GM19238 (cell line): Measurements from ENCODE around the gene CEP41.

Experiments
- DNase-seq: peaks from one replicate; pipeline ENCODE4 v3.0.0; 2011; ENCODE audit warnings: low spot score; ENCODE audit not compliant: insufficient read length

Gene CEP41

DNA sequence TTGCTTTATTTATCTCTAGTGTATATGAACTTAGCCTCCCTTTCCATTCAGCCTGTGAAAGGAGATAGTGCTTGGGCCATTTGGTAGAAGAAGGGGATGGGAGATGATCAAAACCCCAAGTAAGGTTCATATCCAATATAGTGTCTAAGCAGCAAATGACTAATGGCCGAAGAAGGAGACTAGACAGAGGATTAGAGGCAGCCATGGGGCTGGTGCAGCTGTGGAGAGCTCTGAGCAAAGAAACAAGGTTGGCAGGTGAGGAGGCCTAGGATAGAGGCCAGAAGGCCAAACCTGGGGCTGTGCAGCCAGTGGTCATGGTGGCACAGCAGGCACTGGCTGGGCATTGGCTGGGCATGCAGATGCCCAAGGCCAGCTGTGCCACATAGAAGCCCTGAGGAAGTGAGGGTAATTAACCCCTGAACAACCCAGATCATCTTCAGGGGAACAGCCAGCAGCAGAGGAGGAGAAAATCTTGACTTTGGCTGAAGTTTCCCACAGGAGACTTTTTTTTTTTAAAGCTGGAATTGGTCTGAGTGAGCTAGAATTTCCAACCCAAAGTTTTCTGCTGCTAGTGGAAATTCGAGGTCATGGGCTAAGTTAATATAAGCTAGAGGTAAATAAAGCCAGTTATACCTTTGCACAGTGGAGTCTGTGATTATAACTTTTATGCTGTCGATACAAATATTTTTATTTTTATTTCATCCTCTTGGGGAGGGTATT lies 70.8 kb downstream of the CEP41 start:
- no peak for DNase-seq

DNA sequence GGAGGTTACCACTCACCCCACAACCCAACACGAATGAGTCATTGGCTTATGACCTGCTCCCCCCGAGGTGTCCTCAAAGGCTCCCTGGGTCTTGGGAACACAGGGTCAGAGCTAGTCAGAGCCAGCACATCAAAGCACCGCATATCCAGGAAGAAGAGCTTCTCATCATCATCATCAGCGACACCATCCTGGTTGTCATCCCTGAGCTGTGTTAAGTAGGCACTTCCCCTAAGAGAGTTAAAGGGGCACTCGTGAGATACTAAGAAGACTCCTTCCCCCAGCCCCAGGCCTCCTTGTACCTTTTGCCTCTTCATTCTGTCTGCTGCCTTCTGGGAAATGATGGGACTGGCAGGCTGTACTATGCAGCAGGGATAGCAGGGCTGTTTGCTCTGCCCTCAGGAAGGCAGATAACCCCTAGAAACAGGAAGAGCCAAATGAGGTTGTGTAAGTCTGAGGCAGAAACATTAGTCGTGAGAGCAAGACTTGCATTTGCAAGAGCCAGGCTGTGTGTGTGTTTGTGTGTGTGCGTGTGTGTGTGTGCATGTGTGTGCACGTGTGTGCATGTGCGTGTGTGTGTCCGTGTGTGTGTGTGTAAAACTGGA lies 71.6 kb downstream of the CEP41 start:
- DNase-seq, result no peak

DNA sequence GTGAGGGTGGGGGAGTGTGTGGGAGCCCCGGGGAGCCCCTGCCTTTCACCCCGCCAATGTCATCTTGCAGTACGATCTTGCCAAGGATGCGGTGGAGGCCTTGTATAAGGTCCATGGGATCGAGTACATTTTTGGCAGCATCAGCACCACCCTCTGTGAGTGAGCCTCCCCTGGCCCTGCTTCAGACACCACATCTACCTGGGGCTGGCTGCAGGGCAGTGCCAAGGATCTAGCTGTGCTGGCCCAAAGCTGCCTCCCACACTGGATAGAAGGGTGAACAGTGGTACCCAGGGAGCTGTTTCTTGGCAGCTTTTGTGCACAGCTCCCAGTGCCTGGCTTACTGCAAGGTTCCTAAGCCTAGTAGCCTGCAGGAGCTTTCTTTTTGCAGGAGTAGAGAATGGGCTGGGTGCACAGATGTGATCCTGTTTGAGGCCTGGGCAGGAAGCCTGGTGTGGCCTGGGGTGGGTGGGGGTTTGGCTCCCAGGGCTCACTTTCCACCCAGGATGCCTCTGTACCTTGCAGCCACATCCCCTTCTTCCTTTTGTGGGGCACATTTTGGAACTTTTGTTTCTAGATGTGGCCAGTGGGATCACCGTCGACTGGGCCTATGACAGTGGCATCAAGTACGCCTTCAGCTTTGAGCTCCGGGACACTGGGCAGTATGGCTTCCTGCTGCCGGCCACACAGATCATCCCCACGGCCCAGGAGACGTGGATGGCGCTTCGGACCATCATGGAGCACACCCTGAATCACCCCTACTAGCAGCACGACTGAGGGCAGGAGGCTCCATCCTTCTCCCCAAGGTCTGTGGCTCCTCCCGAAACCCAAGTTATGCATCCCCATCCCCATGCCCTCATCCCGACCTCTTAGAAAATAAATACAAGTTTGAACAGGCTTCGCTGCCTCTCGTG lies 72.7 kb downstream of the CEP41 start:
- DNase-seq, result no peak

DNA sequence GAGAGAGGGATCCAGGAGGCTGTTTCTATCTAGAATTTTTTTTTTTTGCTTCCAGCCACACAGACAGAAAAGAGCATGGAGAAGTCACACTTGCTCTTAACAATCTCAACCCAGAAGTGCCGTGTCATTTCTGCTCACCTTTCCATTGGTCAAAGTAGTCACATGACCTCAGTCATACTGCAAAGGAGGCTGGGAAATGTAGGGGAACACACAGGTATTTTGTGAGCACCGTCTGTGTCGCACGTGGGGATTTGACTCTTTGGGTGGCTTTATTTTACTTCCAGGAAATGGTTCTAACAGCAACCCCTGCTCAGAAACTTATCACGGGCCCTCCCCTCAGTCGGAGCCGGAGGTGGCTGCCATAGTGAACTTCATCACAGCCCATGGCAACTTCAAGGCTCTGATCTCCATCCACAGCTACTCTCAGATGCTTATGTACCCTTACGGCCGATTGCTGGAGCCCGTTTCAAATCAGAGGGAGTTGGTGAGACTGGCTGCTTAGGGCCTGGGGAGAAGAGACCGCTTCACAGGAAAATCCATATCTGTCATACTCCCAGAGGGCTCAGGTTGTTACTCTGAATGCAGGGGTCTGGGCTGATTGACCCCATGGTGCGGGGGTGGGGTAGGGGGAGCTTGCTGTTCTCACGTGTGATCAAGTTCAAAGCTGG lies 73.6 kb downstream of the CEP41 start:
- no peak for DNase-seq

DNA sequence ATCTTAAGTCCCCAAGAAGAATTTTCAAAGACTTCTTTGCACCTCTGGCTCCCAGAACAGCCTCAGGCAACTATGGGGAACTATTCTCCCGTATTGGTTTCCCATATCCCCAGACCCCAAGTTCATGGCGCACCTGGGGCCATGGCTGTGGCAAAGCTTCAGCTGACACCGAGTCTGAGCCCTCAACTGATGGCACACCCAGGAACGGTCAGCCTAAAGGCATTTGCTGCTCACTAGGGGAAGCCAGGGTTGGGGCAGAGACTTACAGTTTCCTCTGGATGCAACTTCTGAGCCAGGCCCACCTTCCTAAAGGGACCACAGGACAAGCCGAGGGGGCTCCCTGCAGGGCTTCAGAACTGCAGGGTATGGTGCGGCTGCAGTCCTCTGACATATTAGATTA lies 74.3 kb downstream of the CEP41 start:
- DNase-seq, result no peak

DNA sequence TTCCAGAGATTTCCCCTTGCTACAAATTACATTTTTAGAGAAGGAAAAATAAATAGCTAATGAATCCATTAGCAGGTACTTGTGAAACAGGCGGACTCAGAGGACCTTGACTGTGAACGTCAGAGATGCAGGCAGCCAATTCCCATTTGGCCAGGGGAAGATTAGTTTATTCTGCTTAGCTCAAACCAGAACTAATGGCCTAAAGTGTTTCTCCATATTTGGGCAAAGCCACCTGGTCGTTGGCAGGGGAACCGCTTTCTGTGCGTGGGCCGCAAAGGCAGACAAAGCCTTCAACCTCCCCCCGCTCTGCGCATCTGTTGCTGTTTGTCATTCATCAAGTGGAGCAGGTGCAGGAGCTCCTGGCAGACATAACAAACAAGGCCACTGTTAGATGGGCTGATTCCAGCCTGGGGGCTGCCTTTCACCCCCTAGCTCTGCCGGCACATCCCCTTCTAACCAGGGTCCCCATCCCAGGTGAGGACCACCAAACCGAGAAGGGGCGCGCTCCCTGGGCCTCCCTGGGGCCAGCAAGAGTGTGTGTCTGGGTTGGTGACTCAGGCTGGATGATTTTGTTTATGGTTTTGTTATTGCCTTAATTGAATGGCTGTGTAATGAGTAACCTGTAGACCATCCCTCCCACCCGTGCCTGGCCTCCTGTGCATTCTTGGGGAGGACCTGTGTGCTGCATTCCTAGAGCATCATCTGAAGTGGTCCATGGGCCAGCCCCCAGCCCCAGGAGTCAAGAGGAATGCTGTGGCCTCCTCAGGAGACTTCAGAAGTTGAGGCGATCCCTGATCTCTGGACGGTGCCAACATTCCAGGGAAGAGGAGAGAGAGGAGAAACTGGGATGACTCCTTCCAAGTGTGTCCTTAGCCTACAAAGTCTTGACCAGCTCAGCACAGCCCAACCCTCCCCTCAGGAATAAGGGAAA lies 75.0 kb downstream of the CEP41 start:
- no peak for DNase-seq

DNA sequence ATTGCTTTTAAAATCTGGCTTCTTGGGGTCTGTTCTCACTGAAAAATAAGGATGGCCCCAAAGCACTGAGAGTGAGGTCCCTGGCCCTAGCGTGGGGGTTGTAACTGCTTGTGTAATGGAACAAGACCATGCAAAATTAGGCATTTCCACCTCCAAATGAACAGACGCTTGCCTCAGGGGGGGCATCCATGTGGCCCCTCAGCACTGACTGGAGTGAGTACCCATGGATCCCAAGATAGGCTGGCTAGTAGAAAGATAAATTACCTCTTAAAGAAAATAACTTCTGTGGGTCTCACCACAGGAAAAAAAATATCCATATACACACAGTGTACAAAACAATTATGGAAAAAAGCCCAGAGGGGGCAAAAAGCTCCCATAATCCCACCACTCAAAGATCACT lies 75.7 kb downstream of the CEP41 start:
- no peak for DNase-seq

DNA sequence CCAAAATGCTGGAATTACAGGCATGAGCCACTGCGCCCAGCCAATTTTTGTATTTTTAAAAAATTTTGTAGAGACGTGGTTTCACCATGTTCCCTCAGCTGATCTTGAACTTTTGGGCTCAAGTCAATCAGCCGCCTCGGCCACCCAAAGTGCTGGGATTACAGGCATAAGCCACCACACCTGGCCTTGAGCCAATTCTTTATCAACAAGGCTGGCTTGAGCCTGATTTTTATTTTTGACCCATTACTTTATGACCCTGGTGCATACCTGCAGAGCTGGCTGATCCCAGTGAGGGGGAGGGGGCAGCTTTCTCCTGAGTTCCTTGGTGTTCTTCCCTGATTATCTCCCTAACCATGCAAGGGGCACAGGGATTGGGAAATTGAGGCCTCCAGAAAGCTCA lies 76.4 kb downstream of the CEP41 start:
- no peak for DNase-seq

DNA sequence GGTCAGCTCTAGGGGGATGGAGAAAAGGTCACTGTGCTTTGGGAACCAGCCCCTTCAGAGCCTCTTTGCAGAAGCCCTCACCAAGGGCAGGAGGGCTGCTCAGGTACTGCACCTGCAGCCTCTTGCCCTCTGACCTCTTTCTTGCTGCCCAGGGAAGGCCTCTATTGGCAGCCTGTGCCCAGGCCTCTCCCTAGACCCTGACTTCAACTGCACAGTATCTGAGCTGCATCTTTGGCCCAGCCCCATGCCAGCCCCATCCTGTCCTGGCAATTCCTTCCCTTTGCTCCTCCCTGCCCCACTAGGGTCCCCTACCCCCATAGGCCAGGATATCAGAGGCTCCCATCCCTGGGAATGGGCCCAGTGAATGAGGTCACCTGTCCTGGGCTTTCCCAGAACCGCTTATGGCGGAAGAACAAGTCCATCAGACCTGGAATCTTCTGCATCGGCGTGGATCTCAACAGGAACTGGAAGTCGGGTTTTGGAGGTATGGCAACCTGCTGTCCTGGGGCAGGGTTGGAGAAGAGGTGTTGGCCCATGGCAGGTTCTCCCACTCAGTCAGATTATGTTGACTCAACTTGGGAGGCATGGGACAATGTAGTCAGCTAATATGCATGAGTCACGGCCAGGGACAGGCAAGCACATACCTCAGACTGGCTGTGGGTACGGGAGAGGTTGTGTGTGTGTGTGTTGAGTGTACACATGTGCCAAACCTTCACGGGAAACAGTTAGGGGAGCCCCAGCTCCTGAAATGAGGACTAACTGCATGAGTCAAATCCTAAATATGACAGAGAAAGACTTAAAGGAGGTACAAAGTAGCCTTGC lies 77.6 kb downstream of the CEP41 start:
- no peak for DNase-seq

DNA sequence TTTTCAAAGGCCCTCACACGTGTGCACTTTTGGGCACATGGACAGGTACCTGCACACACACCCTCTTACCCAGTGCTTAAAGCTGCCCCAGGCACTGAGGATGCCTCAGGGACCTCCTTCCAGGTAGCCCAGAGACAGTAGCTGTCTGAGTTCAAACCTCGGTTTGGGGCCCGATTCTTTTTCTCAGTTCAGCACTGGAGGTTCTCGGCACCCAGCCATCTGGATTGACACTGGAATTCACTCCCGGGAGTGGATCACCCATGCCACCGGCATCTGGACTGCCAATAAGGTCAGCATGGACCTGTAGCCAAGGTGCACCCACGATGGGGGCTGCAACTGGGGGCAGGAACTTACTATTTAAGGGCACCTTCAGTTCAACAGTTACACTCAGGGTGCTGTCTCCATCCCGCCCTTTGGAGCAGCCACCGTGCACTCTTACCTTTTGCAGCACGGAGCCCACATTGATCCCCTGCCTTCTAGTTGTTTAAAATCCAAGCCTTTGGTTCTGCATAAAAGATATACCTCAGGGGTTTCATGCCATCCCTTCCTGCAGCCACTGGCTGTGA lies 78.5 kb downstream of the CEP41 start:
- DNase-seq, result no peak

DNA sequence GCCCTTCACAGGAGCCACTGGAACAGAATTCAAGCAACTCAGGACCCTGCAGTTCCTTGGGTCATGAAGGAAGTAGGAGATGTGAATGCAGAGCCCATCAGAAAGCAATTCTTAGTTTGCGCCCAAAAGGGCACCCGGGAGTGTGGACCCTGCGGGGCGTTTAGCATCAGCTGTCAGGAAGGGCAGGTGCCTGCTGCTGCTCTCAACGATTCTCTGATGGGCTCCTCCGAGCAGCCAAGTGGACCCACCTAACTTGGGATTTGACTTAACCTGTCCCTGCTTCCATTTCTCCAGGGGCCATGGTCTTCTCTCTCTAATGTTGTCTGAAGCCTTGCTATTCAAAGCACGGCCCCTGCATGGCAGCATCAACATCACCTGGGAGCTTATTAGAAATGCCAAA lies 79.1 kb downstream of the CEP41 start:
- DNase-seq, result no peak

DNA sequence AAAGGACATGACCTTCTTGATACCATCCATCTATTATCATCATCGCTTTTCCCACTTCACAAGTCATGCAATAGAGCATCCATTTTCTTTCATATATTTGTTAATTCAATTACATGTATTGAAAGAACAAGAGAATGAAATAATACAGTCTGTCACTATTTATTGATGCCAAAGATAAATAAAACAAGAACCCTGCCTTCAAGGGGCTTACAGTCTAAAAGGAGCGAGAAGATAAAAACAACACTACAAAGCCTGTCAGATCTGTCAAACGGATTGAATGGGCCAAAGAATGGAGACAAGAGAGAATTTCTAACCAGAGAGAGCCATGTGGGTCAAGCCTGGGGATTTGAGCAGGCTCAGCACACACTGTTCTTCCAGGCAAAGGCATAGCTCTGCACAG lies 80.3 kb downstream of the CEP41 start:
- no peak for DNase-seq

DNA sequence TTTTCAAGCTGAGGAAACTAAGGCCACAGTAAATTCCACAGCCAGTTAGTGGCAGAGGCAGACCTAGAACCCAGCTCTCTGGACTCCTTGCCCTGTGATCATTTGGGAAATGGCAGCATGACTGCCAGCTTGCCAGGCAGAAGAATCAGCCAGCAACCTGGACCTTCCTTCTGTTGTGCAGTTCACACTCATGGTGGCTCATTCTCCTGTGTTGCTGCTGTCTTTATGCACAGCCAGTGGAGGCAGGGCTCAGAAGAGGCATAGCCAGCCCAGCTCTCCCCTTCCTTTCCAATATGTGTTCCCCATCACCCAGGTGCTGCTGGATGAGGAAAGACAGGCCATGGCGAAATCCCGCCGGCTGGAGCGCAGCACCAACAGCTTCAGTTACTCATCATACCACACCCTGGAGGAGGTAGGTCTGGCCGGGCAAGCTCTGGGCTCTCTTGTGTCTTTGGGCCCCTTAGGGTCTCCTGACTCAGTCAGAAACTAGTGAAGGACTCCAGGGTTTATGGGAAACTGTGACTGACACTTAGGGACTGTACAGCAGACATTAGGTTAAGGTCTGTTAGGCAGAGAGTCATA lies 81.4 kb downstream of the CEP41 start:
- no peak for DNase-seq

DNA sequence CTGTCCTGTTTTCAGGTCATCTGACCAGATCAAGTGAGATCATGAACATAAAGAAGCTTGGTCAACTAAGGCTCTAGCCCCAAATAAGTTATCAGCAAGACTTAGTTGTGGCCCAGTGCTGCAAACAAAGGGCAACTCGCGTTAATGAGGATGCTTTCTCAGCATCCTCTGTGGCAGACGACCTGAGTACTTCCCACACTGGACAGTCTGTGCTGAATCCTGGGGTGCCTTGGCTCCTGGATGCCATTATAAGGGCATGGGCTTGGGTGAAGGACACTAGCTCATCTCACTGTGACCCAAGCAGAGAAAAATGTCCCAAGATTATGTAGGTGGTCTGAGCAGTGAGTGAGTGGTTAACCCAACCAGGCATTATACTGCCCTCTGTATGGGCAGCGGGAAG lies 82.3 kb downstream of the CEP41 start:
- DNase-seq, result no peak

DNA sequence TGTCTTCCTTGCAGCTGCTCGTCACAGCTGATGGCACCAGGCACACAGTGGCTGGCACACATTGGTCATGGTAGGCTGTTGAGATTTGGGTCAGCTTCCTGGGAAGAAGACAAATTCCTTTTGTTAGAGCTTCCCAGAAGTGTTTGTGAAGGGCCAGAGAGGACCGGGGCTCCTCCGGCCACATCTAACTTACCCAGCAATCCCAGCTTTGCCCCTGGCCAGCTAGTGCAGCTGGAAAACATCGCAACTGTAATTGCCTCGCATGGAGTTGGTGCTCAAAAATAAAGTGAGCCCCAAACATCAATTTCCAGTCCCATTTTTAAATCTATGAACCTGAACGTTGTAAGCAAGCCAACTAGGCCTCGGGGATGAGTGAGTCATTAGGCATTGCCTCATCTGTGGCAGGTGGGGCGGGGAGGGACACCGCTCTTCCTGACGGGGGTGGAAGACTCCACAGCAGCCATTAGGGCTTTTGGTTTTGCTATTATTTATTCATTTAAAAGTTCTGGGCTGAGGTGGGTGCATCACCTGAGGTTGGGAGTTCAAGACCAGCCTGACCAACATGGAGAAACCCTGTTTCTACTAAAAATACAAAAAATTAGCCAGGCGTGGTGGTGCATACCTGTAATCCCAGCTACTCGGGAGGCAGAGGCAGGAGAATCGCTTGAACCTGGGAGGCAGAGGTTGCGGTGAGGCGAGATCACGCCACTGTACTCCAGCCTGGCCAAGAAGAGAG lies 83.8 kb downstream of the CEP41 start:
- DNase-seq, result no peak

DNA sequence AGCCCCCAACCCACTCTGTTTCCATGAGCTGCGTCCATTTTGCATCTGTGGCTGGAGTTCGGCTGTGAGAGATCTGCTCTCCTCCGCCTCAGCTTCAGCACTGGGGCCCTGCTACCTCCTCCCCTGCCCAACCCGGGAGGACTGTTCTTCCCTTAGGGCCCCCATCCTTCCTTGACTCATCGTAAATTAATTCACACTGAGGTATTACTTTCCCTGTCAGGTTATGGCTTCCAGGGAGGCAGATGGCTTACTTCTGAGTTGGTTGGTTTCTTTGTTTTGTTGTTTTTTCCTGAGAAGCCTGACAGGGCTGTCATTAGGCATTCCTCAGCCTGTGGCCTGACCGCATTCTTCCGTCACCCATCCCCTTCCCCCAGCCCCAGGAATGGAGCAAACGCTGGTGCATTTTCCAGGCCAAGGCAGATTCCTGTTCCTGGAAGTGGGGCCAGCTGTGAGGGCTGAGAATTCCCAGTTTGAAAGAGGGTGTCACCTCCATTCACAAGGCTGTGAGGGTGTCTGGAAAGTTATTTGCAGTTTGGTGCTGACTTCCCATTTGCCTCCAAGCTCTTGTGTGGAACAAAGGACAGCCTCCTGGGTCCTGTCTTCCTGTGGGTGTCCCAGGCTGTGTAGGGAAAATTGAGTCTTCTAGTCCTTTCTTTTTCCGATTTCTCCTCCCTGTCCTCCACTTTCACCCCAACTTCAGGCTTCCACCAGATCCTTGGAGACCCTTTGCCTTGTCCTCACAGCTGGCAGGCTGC lies 84.5 kb downstream of the CEP41 start:
- DNase-seq, result no peak

DNA sequence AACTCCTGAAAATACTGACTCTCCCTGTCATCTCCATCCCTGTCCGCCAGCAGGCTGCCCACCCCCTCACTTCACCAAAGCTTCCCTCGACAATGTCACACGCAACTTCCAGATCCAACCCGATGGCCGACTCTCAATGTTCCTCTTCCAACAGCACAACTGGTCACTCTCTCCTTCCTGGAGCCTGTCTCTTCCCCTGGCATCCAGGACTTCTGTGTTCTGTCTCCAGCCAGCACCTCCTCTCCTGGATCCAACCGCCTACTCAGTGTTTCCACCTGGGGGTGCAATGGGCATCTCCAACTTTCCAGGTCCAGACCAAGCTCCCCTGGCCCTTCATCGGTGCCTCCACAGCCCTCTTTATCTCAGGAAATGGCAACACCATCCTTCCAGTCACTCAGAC lies 87.6 kb downstream of the CEP41 start:
- DNase-seq, result no peak
